HG03045 (cell line): Measurements from ENCODE around the gene CWC22.
"Not testable (repeated sequence)": the region's sequence is repeated elsewhere in the genome, so short reads cannot be mapped to it uniquely, and the experiment has no call there.

Source experiments
- ATAC-seq: cut with Tn5 transposase; IDR thresholded peaks from one replicate; pipeline ENCODE4 v1.9.1; 2021; ENCODE audit warnings: mild to moderate bottlenecking, moderate library complexity; ENCODE audit not compliant: unreplicated experiment

Gene CWC22

GRCh38 chr2:179953359-179953758, 53.7 kb downstream of the CWC22 start:
- ATAC-seq = no peak

- no peak for ATAC-seq
Measured at GRCh38 chr2:179952658-179953057, 54.4 kb downstream of the CWC22 start.

GRCh38 chr2:179951680-179952079, 55.4 kb downstream of the CWC22 start:
- ATAC-seq = peak; percentile 44

GRCh38 chr2:179950391-179950790, 56.7 kb downstream of the CWC22 start:
- ATAC-seq = no peak

- ATAC-seq = no peak
Measured at GRCh38 chr2:179949438-179949837, 57.7 kb downstream of the CWC22 start.

- ATAC-seq = no peak
Measured at GRCh38 chr2:179948058-179948457, 59.0 kb downstream of the CWC22 start.

- no peak for ATAC-seq
Measured at GRCh38 chr2:179946810-179947615, 60.1 kb downstream of the CWC22 start.

- no peak for ATAC-seq
Measured at GRCh38 chr2:179946346-179946745, 60.8 kb downstream of the CWC22 start.

- no peak for ATAC-seq
Measured at GRCh38 chr2:179939259-179939658, 67.8 kb downstream of the CWC22 start.

- no peak for ATAC-seq
Measured at GRCh38 chr2:179938026-179938425, 69.1 kb downstream of the CWC22 start.

GRCh38 chr2:179936654-179937053, 70.4 kb downstream of the CWC22 start:
- no peak for ATAC-seq

GRCh38 chr2:179936141-179936540, 71.0 kb downstream of the CWC22 start:
- ATAC-seq = no peak

- ATAC-seq = no peak
Measured at GRCh38 chr2:179932786-179933185, 74.3 kb downstream of the CWC22 start.

- ATAC-seq = no peak
Measured at GRCh38 chr2:179931502-179931901, 75.6 kb downstream of the CWC22 start.

- not testable (repeated sequence) for ATAC-seq
Measured at GRCh38 chr2:179929997-179930396, 77.1 kb downstream of the CWC22 start.

GRCh38 chr2:179927041-179927440, 80.1 kb downstream of the CWC22 start:
- no peak for ATAC-seq

- no peak for ATAC-seq
Measured at GRCh38 chr2:179925713-179926112, 81.4 kb downstream of the CWC22 start.

- no peak for ATAC-seq
Measured at GRCh38 chr2:179917272-179917671, 89.8 kb downstream of the CWC22 start.

- ATAC-seq = no peak
Measured at GRCh38 chr2:179915395-179915992, 91.6 kb downstream of the CWC22 start.

GRCh38 chr2:179913809-179914208, 93.3 kb downstream of the CWC22 start:
- ATAC-seq = no peak

GRCh38 chr2:179911569-179911968, 95.5 kb downstream of the CWC22 start:
- no peak for ATAC-seq

GRCh38 chr2:179910735-179911113, 96.4 kb downstream of the CWC22 start:
- no peak for ATAC-seq
